HG03097 (cell line): ENCODE results near the gene LILRB1.
"Not testable (repeated sequence)": the region's sequence is repeated elsewhere in the genome, so short reads cannot be mapped to it uniquely, and the experiment has no call there.

Source experiments
- ATAC-seq: cut with Tn5 transposase; IDR thresholded peaks from one replicate; pipeline ENCODE4 v1.9.1; 2021; ENCODE audit not compliant: unreplicated experiment, low FRiP score

Gene LILRB1

GRCh38 chr19:54624234-54624633 is 6.0 kb upstream of the LILRB1 start:
- not testable (repeated sequence) for ATAC-seq

GRCh38 chr19:54624934-54625730 is 5.2 kb upstream of the LILRB1 start:
- ATAC-seq = not testable (repeated sequence)

- no peak for ATAC-seq
Observed at GRCh38 chr19:54626757-54627156, 3.5 kb upstream of the LILRB1 start.

- ATAC-seq = not testable (repeated sequence)
Observed at GRCh38 chr19:54627912-54628311, 2.4 kb upstream of the LILRB1 start.

- ATAC-seq = no peak
Observed at GRCh38 chr19:54630782-54631181, 498 bp downstream of the LILRB1 start.

- ATAC-seq = not testable (repeated sequence)
Observed at GRCh38 chr19:54631489-54632337, 1.4 kb downstream of the LILRB1 start.

GRCh38 chr19:54632517-54632916 is 2.2 kb downstream of the LILRB1 start:
- ATAC-seq = not testable (repeated sequence)

- no peak for ATAC-seq
Observed at GRCh38 chr19:54633401-54633800, 3.1 kb downstream of the LILRB1 start.

- ATAC-seq = not testable (repeated sequence)
Observed at GRCh38 chr19:54636081-54636480, 5.8 kb downstream of the LILRB1 start.

GRCh38 chr19:54638683-54639082 is 8.4 kb downstream of the LILRB1 start:
- no peak for ATAC-seq

GRCh38 chr19:54642953-54643352 is 12.7 kb downstream of the LILRB1 start:
- not testable (repeated sequence) for ATAC-seq

- ATAC-seq = not testable (repeated sequence)
Observed at GRCh38 chr19:54643583-54643982, 13.3 kb downstream of the LILRB1 start.

- ATAC-seq = no peak
Observed at GRCh38 chr19:54644056-54644455, 13.8 kb downstream of the LILRB1 start.

- ATAC-seq = no peak
Observed at GRCh38 chr19:54646331-54646841, 16.1 kb downstream of the LILRB1 start.

GRCh38 chr19:54648129-54648528 is 17.8 kb downstream of the LILRB1 start:
- ATAC-seq = no peak

GRCh38 chr19:54650108-54650655 is 19.9 kb downstream of the LILRB1 start:
- ATAC-seq = no peak

GRCh38 chr19:54653181-54653809 is 23.0 kb downstream of the LILRB1 start:
- no peak for ATAC-seq

GRCh38 chr19:54654447-54655321 is 24.4 kb downstream of the LILRB1 start:
- ATAC-seq = no peak

- no peak for ATAC-seq
Observed at GRCh38 chr19:54659300-54659699, 29.0 kb downstream of the LILRB1 start.

- no peak for ATAC-seq
Observed at GRCh38 chr19:54660306-54660705, 30.0 kb downstream of the LILRB1 start.
